ENCODE measurements around the gene TBXAS1. TPM values are rescaled to one million over a fixed set of nuclear protein-coding genes. Genes with fewer than 3 reads are reported as not detected.

TBXAS1 gene
- total RNA-seq, 1 experiment from 2014 or later, result 2.2 TPM

- no peak for TF ChIP-seq EZH2 (IDR thresholded peaks at IDR 0.05; ENCODE audit: low read depth)
- TF ChIP-seq, protein P1, sequence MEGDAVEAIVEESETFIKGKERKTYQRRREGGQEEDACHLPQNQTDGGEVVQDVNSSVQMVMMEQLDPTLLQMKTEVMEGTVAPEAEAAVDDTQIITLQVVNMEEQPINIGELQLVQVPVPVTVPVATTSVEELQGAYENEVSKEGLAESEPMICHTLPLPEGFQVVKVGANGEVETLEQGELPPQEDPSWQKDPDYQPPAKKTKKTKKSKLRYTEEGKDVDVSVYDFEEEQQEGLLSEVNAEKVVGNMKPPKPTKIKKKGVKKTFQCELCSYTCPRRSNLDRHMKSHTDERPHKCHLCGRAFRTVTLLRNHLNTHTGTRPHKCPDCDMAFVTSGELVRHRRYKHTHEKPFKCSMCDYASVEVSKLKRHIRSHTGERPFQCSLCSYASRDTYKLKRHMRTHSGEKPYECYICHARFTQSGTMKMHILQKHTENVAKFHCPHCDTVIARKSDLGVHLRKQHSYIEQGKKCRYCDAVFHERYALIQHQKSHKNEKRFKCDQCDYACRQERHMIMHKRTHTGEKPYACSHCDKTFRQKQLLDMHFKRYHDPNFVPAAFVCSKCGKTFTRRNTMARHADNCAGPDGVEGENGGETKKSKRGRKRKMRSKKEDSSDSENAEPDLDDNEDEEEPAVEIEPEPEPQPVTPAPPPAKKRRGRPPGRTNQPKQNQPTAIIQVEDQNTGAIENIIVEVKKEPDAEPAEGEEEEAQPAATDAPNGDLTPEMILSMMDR (conservative IDR thresholded peaks at IDR 0.05), result no peak
- peak overlapping the region; percentile 95 for H3K27ac ChIP-seq
- no peaks in the 10 kb centered on the region for H3K27me3 ChIP-seq (ENCODE audit: insufficient read depth, low read depth)
- H4K20me1 ChIP-seq (ENCODE audit: insufficient read depth), result no peaks in the 10 kb centered on the region
- BruUV-seq (replicated peaks), result no TSS peak
- no peaks in the 10 kb centered on the region for H3K79me2 ChIP-seq (ENCODE audit: low read depth)
- no peaks in the 10 kb centered on the region for H3K9me2 ChIP-seq (ENCODE audit: insufficient read depth)
- no peak overlapping the region for H2AFZ ChIP-seq
- peaks cover 46% of the 10 kb centered on the region for H3K4me1 ChIP-seq (replicated peaks; ENCODE audit: insufficient read depth)
- peaks cover 37% of the 10 kb centered on the region for H3F3A ChIP-seq (ENCODE audit: insufficient read depth, low read depth)
- H3K9me3 ChIP-seq (ENCODE audit: insufficient read depth, low read depth), result no peaks in the 10 kb centered on the region
- H3K4me3 ChIP-seq, result no peak overlapping the region
- intact Hi-C loops (cut with micrococcal nuclease; ENCODE audit: unreplicated experiment), result no loop called here
- DNase-seq, result no peak
- ChIA-PET POLR2A (ENCODE audit: unreplicated experiment) (no interaction called here), CTCF (no interaction called here)
- H3K4me2 ChIP-seq, result no peak overlapping the region
- no peaks in the 10 kb centered on the region for H3K36me3 ChIP-seq (ENCODE audit: low read depth)
Measured at GRCh38 chr7:139913021-139913844, 84.2 kb downstream of the TBXAS1 start.

GRCh38 chr7:139913845-139914135, 84.7 kb downstream of the TBXAS1 start:
- no peaks in the 10 kb centered on the region for H3K79me2 ChIP-seq (ENCODE audit: low read depth)
- H3K27me3 ChIP-seq (ENCODE audit: insufficient read depth, low read depth), result no peaks in the 10 kb centered on the region
- no peaks in the 10 kb centered on the region for H3K9me3 ChIP-seq (ENCODE audit: insufficient read depth, low read depth)
- H3K4me1 ChIP-seq (replicated peaks; ENCODE audit: insufficient read depth), result peaks cover 46% of the 10 kb centered on the region
- H3K9me2 ChIP-seq (ENCODE audit: insufficient read depth), result no peaks in the 10 kb centered on the region
- TF ChIP-seq EZH2 (IDR thresholded peaks at IDR 0.05; ENCODE audit: low read depth), result no peak
- TF ChIP-seq, protein P1 (conservative IDR thresholded peaks at IDR 0.05), result no peak
- 0 out of 2 replicates have a peak overlapping the region, but pooled peaks have one; percentile 2 for H3K4me2 ChIP-seq
- CTCF ChIA-PET, result interaction anchor here (0.6 kb wide), 1 partner anchor 135 kb away, joined by 4 read pairs; no protein-coding TSS in a partner anchor
- no peaks in the 10 kb centered on the region for H4K20me1 ChIP-seq (ENCODE audit: insufficient read depth)
- H2AFZ ChIP-seq, result no peak overlapping the region
- H3K36me3 ChIP-seq (ENCODE audit: low read depth), result no peaks in the 10 kb centered on the region
- no peak for DNase-seq
- POLR2A ChIA-PET (ENCODE audit: unreplicated experiment), result interaction anchor here (0.6 kb wide), 1 partner anchor 485 kb away, joined by 6 read pairs; the partner anchor contains the start of gene SLC37A3
- no peak overlapping the region for H3K4me3 ChIP-seq
- H3F3A ChIP-seq (ENCODE audit: insufficient read depth, low read depth), result peaks cover 36% of the 10 kb centered on the region
- BruUV-seq (replicated peaks), result no TSS peak
- peak overlapping the region; percentile 95 for H3K27ac ChIP-seq
- intact Hi-C loops (cut with micrococcal nuclease; ENCODE audit: unreplicated experiment), result no loop called here

- peaks cover 33% of the 10 kb centered on the region for H3F3A ChIP-seq (ENCODE audit: insufficient read depth, low read depth)
- H3K4me2 ChIP-seq, result 0 out of 2 replicates have a peak overlapping the region, but pooled peaks have one; percentile 2
- H3K9me2 ChIP-seq (ENCODE audit: insufficient read depth), result no peaks in the 10 kb centered on the region
- peaks cover 46% of the 10 kb centered on the region for H3K4me1 ChIP-seq (replicated peaks; ENCODE audit: insufficient read depth)
- H3K27me3 ChIP-seq (ENCODE audit: insufficient read depth, low read depth), result no peaks in the 10 kb centered on the region
- H3K9me3 ChIP-seq (ENCODE audit: insufficient read depth, low read depth), result no peaks in the 10 kb centered on the region
- no peak overlapping the region for H3K4me3 ChIP-seq
- intact Hi-C loops (cut with micrococcal nuclease; ENCODE audit: unreplicated experiment), result no loop called here
- no peak overlapping the region for H2AFZ ChIP-seq
- no TSS peak for BruUV-seq (replicated peaks)
- no peaks in the 10 kb centered on the region for H3K79me2 ChIP-seq (ENCODE audit: low read depth)
- ChIA-PET POLR2A (ENCODE audit: unreplicated experiment) (interaction anchor here (0.6 kb wide), 1 partner anchor 484 kb away, joined by 6 read pairs; the partner anchor contains the start of gene SLC37A3), CTCF (interaction anchor here (0.6 to 0.7 kb wide), 2 partner anchors 132 to 136 kb away, joined by 3 to 4 read pairs; no protein-coding TSS in a partner anchor)
- no peaks in the 10 kb centered on the region for H4K20me1 ChIP-seq (ENCODE audit: insufficient read depth)
- no peaks in the 10 kb centered on the region for H3K36me3 ChIP-seq (ENCODE audit: low read depth)
- TF ChIP-seq, protein P1 (conservative IDR thresholded peaks at IDR 0.05), result no peak
- no peak for TF ChIP-seq EZH2 (IDR thresholded peaks at IDR 0.05; ENCODE audit: low read depth)
- DNase-seq, result no peak
- peak overlapping the region; percentile 95 for H3K27ac ChIP-seq
Measured at GRCh38 chr7:139914306-139915267, 85.5 kb downstream of the TBXAS1 start.
